Body of pancreas (tissue), 4 donors: ENCODE data around the gene CPNE1. TPM values are rescaled to one million over a fixed set of nuclear protein-coding genes. Genes with fewer than 3 reads are reported as not detected.

Experiments
- ATAC-seq: fragments of 150-250 bp; one replicate; pipeline ENCODE4 v1.9.1; 2016
- DNase-seq, 4 donors: peaks; one replicate each; pipeline ENCODE4 v3.0.0-alpha.2; 2019
- H3K27ac ChIP-seq, 4 donors: fragments of 200-600 bp; sonication (generic); 1 replicate in 3 of 4; 2 replicates in 1 of 4; pipeline versions ENCODE4 v1.5.1 to v1.6.1; 2016 to 2019; ENCODE audit warnings: mild to moderate bottlenecking in 1 of 4, mixed read lengths in 1 of 4, moderate library complexity in 1 of 4
- H3K27me3 ChIP-seq, 2 donors: fragments of 200-600 bp; sonication (generic); one replicate each; pipeline ENCODE4 v1.6.0; 2016; ENCODE audit warnings: mild to moderate bottlenecking in 1 of 2
- H3K36me3 ChIP-seq, 2 donors: fragments of 200-600 bp; sonication (generic); replicated peaks in 1 of 2; 2 replicates each; pipeline ENCODE4 v1.5.1; 2016; ENCODE audit warnings: low read depth in 2 of 2; ENCODE audit not compliant: insufficient read depth in 1 of 2
- H3K4me1 ChIP-seq: fragments of 200-600 bp; sonication (generic); one replicate; pipeline ENCODE4 v1.6.0; 2016
- H3K4me3 ChIP-seq, 2 donors: fragments of 200-600 bp; sonication (generic); 1 replicate in 1 of 2; 2 replicates in 1 of 2; pipeline ENCODE4 v1.5.1; 2016 to 2019
- H3K9me3 ChIP-seq, 3 donors: fragments of 200-600 bp; sonication (generic); 1 replicate in 2 of 3; 2 replicates in 1 of 3; pipeline ENCODE4 v1.5.1; 2016
- CTCF ChIP-seq, 7 experiments: fragments of 450-650 bp in 4 of 7; fragments of 200-600 bp in 3 of 7; sonication (generic) in 3 of 7; IDR thresholded peaks; one replicate each; pipeline ENCODE4 v1.5.1; 2016 to 2019; ENCODE audit warnings: antibody characterized with exemption in 7 of 7
- POLR2A ChIP-seq, 3 donors: fragments of 450-650 bp; IDR thresholded peaks; one replicate each; pipeline ENCODE4 v1.6.1; 2016; ENCODE audit warnings: antibody characterized with exemption in 3 of 3, mild to moderate bottlenecking in 2 of 3
- WGBS, 2 donors: methylation state at CpG; one replicate each; pipeline ENCODE4 v1.1.5; 2017; 5-methylcytosine and 5-hydroxymethylcytosine counted together
- intact Hi-C: fragments of 100-400 bp; cut with DNase I; formaldehyde crosslinking; loops from one replicate; pipeline ENCODE4 v1.15.1; 2023
- total RNA-seq, 2 donors: library from RNA; depleted of rRNA; stranded (reverse); fragments of >200 nt; gene quantifications; one replicate each; pipeline ENCODE4 v1.1.0, GENCODE V29; 2016

The CPNE1 gene
- total RNA-seq, 2 donors from 2014 or later: 87.3 to 93.9 TPM

DNA sequence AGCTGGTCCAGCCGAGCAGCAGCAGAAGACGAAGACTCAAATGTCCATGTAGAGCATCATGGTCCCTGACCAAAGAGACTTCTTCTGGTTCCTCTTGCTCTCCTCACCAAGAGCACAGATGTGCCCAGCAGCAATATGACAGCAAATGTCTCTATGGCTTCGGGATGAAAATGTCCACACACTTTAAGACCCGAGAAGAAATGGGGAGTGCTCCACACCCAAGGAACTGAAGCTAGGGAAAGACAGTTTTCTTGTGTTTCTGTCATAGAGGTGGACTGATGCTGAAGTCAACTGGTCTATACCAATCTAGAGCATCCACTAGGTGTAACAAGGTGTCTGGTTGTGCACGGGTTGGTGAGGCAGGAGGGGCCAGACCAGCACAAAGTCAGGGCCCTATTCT, 4.5 kb upstream of the CPNE1 start:
- 88 to 91% methylated on average over 5 of the region's 5 CpGs for WGBS, 2 donors
- H3K27ac ChIP-seq: no peak overlapping the region
- ATAC-seq: no peak
- intact Hi-C loops: no loop called here
- H3K4me3 ChIP-seq: no peak overlapping the region
- TF ChIP-seq POLR2A (IDR thresholded peaks at IDR 0.05): no peak
- TF ChIP-seq CTCF (IDR thresholded peaks at IDR 0.05): no peak
- H3K27me3 ChIP-seq: no peaks in the 10 kb centered on the region
- peaks cover 3% of the 10 kb centered on the region for H3K4me1 ChIP-seq
- H3K36me3 ChIP-seq: peaks cover 5 to 13% of the 10 kb centered on the region in 2 donors
- DNase-seq: no peak
- no peaks in the 10 kb centered on the region for H3K9me3 ChIP-seq

DNA sequence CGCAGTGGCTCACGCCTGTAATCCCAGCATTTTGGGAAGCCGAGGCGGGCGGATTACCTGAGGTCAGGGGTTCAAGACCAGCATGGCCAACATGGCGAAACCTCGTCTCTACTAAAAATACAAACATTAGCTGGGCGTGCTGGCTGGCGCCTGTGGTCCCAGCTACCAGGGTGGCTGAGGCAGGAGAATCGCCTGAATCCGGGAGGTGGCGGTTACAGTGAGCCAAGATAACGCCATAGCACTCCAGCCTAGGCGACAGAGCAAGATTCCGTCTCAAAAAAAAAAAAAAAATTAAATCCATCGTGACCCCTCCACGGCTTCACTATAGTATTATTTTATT, 1.2 kb upstream of the CPNE1 start:
- Histone ChIP-seq H3K36me3 (peaks cover 0 to 3% of the 10 kb centered on the region in 2 donors), H3K27me3 (no peaks in the 10 kb centered on the region), H3K9me3 (no peaks in the 10 kb centered on the region), H3K27ac (no peak overlapping the region), H3K4me1 (peaks cover 22% of the 10 kb centered on the region), H3K4me3 (no peak overlapping the region)
- DNase-seq: no peak
- TF ChIP-seq POLR2A (IDR thresholded peaks at IDR 0.05): no peak
- no peak for TF ChIP-seq CTCF (IDR thresholded peaks at IDR 0.05)
- intact Hi-C loops: no loop called here
- ATAC-seq: no peak
- 94 to 96% methylated on average over 17 of the region's 17 CpGs for WGBS, 2 donors

DNA sequence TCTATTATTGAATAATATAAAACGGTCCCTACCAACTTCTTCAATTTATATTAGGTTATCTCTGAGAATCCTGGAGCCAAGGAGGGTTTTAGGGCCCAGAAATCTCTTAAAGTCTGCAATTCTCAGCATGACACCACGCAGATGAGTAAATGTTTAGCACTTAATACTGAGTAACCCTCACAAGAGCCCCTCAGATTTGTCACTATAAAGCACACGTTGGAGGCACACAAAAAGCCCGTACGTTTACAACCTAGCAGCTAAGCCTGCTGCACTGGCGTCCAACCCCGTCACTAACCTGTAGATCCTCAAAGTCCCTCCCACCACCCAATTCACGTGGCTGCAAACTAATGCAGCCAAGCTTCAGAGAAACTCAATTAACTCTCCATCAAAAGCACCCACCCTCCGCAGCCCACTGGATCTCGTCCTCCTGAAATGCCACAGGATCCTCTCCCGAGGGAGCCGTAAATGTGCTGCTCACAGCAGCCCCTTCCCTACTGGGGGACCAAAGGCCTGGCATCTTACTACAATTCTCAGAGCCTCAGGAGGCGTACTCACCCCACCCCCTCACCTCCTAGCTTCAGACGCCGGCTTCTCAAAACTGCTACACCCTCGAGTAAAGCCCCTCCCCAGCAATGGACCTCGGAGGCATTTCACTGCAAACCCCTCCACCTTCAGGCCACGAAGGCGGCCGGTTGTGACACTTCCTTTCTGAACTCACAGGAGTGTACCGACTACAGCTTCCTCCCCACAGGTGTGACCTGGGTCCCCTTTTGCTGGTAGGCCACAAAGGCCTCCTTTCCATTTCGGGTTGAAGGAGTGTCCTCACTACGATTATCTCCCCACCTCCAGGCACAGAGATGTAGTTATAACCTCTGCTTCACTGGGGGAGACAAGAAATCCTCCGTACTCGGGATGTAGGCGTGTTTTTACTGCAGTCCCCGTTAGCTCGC, 909 bp downstream of the CPNE1 start:
- peak; percentile 11 for ATAC-seq
- H3K27ac ChIP-seq: peak overlapping the region; percentile 93 to 96 (median 96)
- no peaks in the 10 kb centered on the region for H3K9me3 ChIP-seq
- peak overlapping the region; percentile 39 to 45 for H3K4me3 ChIP-seq
- TF ChIP-seq CTCF (IDR thresholded peaks at IDR 0.05): no peak
- TF ChIP-seq POLR2A (IDR thresholded peaks at IDR 0.05): no peak
- peak; percentile 38 to 63 (median 50) for DNase-seq
- intact Hi-C loops: no loop called here
- H3K4me1 ChIP-seq: peaks cover 40% of the 10 kb centered on the region
- no peaks in the 10 kb centered on the region for H3K27me3 ChIP-seq
- 0 to 1% methylated on average over 14 to 28 of the region's 28 CpGs for WGBS, 2 donors
- H3K36me3 ChIP-seq: no peaks in the 10 kb centered on the region

GRCh38 chr20:35662551-35662950, 2.1 kb downstream of the CPNE1 start:
- Histone ChIP-seq H3K27me3 (no peaks in the 10 kb centered on the region), H3K27ac (no peak overlapping the region), H3K9me3 (no peaks in the 10 kb centered on the region), H3K4me3 (no peak overlapping the region), H3K4me1 (peaks cover 49% of the 10 kb centered on the region), H3K36me3 (no peaks in the 10 kb centered on the region)
- WGBS, 2 donors: 5 to 14% methylated on average over 2 of the region's 2 CpGs
- DNase-seq: no peak
- TF ChIP-seq CTCF (IDR thresholded peaks at IDR 0.05): no peak
- no peak for TF ChIP-seq POLR2A (IDR thresholded peaks at IDR 0.05)
- intact Hi-C loops: no loop called here
- ATAC-seq: no peak

- no peak for DNase-seq
- WGBS, 2 donors: 15 to 21% methylated on average over 3 of the region's 3 CpGs
- H3K4me1 ChIP-seq: peaks cover 56% of the 10 kb centered on the region
- ATAC-seq: no peak
- H3K27me3 ChIP-seq: no peaks in the 10 kb centered on the region
- no peak overlapping the region for H3K4me3 ChIP-seq
- H3K9me3 ChIP-seq: no peaks in the 10 kb centered on the region
- no peaks in the 10 kb centered on the region for H3K36me3 ChIP-seq
- TF ChIP-seq CTCF (IDR thresholded peaks at IDR 0.05) (no peak), POLR2A (IDR thresholded peaks at IDR 0.05) (no peak)
- intact Hi-C loops: no loop called here
- peak overlapping the region in 1 of 4 donors; percentile 11 for H3K27ac ChIP-seq
Observed at GRCh38 chr20:35661908-35662307, 2.8 kb downstream of the CPNE1 start.
